GM21528 (cell line): ENCODE measurements around the gene ARGLU1.
"Not testable (repeated sequence)": the region's sequence is repeated elsewhere in the genome, so short reads cannot be mapped to it uniquely, and the experiment has no call there.

ENCODE experiments used
- ATAC-seq: cut with Tn5 transposase; IDR thresholded peaks from one replicate; pipeline ENCODE4 v1.9.1; 2021; ENCODE audit warnings: mild to moderate bottlenecking, moderate library complexity; ENCODE audit not compliant: unreplicated experiment, low FRiP score

Gene ARGLU1, protein sequence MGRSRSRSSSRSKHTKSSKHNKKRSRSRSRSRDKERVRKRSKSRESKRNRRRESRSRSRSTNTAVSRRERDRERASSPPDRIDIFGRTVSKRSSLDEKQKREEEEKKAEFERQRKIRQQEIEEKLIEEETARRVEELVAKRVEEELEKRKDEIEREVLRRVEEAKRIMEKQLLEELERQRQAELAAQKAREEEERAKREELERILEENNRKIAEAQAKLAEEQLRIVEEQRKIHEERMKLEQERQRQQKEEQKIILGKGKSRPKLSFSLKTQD

DNA sequence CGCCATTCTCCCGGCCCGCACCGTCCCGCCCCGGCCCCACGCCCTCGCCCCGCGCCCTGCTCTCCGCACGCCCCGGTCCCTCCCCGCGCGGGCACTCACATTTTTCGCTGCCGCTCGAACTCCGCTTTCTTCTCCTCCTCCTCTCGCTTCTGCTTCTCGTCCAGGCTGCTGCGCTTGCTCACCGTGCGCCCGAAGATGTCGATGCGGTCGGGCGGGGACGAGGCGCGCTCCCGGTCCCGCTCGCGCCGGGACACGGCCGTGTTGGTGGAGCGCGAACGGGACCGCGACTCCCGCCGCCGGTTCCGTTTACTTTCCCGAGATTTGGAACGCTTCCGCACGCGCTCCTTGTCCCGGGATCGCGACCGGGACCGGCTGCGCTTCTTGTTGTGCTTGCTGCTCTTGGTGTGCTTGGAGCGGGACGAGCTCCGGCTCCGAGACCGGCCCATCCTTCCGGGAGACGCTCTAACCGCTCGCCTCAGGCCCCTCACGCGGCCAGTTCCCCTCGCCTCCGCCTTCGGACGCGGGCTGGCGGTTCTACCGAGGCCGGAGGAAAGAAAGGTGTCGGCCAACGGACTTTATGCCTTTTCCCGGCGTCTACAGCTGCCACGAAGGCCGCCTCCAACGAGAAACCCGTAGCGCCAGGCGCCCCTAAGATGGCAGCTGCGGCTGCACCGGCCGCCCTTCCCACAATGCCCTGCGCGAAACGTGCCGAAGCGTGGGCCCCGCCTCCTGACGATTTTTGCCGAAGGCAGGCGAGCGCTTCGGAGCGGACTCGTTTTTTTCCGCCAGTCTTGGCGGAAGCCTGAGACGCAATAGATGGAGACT is at the start of gene ARGLU1:
ARGLU1 (minus strand) TSS at position 664 of the 825 bp plus-strand sequence; CDS start at position 446, 218 bp downstream.
- peak; percentile 80 for ATAC-seq

DNA sequence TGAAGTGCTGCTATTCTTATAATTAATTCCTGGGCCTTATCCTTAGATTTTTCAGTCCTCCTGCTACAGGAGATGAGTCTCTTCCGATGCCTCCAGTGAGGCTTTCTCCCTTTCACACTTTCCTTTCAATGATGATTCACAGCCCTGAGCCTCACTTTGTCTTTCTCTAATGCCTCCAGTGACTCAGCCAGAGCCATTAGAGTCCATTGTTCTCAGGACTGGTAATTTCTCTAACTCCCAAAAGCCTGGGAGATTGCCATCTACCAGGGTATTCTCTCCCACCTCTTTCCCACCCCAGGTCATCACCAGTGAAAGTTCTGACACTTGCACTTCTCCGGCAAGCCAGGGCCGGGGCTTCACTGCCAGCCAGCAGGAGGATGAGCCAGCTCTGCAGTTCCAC is 49.6 kb upstream of the ARGLU1 start:
- no peak for ATAC-seq

DNA sequence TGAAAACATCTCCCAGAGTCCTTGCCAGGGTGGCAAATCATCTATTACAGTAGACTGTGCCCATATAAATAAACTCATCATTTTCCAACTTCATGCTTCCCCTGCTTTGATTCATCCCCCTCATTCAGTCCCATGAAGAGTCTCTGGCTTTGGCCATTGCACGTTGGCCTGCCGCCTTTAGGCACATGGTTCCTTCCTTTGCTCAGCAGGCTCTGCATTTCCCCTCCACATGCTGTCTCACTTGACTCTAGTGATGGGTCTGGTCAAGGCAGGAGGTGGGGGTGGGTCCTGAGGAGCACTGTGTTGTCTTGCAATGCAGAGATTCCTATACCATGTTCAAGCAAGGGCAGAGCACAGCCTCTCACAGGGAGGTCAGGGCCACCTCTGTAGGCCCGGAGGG is 48.8 kb upstream of the ARGLU1 start:
- no peak for ATAC-seq

DNA sequence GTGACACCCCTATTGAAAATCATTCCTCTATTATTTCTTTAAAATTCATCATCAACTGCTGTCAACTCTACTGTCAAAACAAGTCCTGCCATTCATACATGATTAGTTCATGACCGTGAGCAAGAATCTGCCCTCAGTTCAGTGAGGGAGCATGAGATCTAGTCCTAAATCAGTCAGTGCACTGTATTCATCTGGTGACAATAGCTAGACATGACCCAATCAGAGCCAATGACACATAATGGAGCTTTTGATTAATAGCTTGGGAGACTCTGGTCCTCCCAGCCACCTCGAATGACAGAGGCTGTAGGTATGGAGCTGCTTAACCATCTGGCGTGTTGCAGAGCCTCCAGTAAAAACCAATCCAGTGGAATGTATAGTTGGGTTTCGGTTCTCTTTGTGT is 46.9 kb upstream of the ARGLU1 start:
- ATAC-seq, result no peak

DNA sequence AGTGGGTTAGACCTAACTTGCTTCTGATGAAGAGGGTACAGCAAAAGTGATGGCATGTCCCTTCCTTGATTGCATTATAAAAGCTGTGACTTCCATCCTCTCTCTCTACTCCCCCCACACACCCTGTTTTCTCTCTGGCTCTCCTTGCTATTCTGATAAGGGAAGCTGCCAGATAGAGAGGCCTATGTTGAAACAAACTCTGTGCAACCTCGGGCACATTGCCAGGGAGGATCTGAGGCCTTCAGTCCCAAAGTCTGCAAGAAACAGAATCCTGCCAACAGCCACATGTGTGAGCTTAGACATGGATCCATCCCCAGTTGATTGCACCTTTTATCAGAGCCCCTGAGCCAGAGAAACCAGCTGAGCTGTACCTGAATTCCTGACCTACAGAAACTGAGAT is 44.8 kb upstream of the ARGLU1 start:
- no peak for ATAC-seq

DNA sequence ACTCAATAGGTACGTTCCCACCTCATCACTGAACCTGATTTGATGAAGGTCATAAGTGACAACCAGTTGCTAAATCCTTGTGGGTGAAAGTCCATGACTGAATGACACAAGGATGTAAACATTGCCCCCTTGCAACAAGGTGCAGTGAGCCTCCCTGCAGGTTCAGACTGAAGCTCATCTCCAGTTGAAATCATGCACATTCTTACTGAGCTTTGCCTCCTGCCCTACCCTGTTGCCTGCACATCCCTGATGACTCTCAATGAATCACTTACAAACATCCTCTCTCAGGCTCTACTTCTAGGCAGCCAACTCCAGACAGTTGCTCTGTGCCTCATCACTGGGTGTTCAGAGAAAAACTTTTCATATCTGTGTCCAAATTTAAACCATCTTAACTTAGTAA is 42.5 kb upstream of the ARGLU1 start:
- ATAC-seq, result no peak

DNA sequence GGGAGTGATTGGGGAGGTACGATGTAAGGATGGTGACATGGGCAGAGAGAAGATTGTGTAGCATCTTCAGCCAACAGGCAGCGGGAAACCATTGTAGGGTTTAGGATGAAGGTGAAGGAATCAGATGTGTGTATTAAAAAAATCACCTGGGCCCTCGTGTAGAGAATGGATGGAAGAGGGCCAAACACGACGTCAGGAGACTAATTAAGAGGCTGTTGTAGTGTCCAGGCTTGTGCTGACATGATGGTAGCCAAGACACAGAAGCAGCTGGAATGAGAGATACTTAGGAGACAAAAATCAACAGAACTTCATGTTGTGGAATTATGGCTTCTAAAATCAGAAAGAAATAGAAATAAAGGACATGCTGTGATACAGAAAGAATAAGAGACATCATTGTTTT is 41.2 kb upstream of the ARGLU1 start:
- no peak for ATAC-seq

DNA sequence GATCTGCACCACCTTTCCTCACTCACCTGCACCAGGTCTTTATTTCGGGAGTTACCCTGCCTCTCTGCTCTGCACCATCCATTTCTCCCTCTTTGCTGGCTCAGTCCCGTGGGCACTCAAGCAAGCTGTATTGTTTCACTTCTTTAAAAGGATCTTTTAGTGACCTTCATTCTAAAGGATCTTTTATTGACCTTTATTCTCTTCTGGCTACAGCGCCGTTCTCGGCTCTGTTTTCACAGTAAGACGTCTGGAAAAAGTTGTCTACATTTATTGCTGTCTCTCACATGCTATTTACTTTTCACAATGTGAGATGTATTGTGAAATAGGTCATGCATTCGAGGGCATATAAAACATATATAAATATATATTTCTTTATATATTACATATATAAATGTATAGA is 35.6 kb upstream of the ARGLU1 start:
- no peak for ATAC-seq

DNA sequence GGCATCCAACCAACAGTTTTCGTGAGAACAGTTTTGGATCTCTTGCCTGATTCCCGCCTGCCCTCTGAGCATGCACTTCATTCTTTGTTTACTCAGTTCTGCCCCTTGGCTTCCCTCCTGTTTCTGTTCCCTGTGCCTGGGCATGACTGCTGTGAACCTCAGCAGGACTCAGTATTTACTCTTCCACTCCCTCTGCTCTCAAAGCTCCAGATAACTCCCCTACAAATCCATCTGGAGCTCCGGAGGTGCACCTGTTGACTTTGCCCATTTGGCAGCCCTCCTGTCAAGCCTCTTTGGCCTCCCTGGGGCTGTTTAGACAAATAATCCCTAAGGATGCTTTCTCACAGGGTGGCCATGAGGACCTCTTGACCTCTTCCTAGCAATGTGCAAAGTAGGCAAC is 34.2 kb upstream of the ARGLU1 start:
- no peak for ATAC-seq

DNA sequence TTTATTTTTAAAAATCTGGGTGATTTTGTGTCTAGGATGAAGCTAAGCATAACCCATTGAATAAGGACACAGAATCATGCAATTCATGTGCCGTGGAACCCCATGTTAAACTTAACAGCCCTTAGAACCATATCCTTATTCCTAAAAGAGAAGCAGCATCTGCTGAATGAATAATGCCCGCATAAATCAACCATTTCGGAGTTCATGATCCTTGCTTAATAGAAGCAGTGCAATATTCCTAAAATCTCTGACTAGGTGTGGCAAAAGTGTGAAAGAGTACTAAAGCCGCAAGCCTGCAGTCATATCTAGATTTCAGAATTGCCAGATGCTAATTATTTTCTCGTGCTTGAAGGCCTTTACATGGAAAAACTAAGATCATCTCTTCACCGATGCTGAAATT is 33.6 kb upstream of the ARGLU1 start:
- ATAC-seq, result no peak

DNA sequence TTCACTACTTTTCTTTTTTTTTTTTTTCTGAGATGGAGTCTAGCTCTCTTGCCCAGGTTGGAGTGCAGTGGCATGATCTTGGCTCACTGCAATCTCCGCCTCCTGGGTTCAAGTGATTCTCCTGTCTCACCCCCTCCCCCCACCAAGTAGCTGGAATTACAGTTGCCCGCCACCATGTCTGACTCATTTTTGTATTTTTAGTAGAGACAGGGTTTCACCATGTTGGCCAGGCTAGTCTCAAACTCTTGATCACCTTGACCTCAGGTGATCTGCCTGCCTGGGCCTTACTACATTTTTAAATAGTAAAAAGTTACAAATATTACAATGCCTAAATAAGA is 32.8 kb upstream of the ARGLU1 start:
- ATAC-seq, result not testable (repeated sequence)

DNA sequence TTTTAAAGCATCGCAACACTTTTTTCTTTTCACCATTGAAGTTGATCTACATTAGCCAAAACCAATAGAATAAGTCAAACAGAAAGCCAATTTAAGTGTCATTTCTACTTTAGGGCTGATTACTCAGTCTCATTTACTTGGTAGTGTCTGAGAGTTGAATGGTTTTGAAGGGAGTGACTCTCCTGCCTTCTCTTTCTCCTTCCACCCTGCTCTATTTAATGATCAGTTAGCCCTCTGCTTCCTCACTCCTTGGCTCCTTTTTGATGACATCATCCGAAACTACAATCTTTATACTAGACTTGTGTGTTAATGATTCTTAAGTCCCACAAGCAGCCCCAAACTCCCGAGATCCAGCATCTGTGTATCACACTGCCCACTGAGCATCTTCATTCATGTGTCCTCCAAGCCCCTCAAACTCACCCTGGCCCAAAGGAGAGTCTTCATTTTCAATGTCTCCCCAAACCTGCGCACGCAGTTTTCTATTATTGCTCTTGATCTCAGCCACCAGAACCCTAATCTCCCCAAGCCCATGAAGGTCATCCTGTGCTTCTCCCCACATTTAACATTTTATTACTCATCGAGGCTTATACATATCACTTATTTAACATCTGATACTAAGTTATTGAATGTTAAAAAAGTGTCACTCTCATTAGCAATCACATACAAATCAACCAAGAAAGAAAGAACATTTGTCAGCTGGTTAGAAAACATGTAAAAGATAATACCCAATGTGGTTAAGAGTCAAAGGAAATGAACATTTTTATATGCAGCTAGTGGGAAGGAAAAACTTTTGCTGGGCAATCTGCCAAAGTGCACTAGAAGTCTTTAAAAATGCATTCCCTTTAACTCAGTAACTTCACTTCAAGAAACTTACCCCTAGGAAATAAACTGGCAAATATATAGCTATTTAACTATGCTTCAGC is 32.2 kb upstream of the ARGLU1 start:
- ATAC-seq, result no peak

DNA sequence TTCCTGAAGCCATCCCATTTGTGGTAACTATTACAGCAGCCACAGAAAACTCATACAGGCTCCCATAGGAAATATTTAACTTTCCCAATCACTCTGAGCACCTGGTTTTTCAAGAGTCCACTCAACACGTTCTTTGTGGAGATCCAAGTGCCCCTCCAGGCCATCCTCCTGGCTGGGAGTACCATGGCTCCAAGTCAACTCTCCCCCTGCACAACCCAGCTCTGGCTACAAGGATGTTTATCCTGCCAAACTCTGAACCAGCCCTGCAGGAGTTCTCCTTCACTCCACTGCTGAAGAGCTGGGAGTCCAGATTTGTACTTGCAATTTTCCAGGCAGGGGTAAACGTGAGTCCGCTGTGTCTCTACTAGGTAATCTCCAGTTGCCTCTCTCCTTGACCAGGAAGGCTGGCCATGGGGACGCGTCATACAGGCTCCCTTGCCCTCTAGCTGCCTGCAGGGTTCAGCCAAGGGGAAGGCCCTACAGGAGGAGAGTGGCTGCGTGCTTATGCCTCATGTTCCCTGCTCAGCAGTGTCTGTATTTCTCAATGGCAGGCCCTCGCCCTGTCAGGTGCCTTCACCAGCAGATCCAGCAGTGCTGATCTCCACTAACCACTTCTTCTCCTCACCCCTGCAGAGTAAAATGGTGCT is 29.9 kb upstream of the ARGLU1 start:
- no peak for ATAC-seq

DNA sequence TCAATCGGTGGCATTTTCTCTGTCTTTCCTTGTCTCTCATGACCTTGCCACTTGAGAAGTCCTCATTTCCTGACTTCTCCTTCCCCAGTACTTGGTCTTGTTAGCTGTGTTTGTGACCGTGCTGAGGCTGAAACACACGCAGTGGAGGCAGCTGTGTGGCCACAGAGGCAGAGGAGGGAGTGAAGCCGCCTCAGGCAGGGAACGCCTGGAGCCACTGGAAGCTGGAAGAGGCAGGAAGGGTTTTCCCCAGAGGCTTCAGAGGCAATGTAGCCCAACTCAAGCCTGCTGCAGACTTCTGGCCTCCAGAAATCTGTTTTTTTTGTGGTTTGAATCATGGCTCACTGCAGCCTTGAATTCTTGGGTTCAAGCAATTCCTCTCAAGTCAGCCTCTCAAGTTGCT is 29.2 kb upstream of the ARGLU1 start:
- ATAC-seq, result no peak

DNA sequence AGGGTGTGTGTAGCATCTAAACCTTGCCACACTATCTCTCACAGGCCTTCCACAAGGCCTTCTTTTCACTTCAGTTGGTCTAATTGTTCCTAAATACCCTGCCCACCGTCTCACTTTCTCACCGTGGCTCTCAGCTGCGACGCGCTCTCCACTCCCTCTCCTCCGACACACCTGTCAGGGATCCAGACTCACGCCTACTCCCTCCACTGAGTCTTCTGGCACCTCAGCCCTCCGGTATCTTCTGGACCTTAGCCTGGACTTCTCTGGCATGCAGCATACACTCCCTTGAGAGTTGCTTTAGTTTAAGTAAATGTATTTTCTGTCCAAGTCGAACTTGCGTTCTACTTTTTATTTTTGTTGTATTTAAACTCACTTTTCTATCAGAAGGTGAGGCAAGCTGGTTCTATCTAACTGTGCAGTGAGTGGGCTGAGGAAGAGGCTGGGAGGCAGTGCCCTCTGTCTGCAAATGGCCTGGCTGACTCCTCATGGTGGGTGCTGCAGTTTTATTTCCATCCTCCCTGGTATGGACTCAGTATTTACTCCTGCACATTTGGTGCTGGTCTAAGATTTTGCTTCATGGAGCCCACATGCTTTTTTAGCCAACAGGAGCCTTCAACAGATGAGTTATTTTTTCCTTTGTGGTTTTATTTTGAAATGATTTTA is 28.5 kb upstream of the ARGLU1 start:
- no peak for ATAC-seq

DNA sequence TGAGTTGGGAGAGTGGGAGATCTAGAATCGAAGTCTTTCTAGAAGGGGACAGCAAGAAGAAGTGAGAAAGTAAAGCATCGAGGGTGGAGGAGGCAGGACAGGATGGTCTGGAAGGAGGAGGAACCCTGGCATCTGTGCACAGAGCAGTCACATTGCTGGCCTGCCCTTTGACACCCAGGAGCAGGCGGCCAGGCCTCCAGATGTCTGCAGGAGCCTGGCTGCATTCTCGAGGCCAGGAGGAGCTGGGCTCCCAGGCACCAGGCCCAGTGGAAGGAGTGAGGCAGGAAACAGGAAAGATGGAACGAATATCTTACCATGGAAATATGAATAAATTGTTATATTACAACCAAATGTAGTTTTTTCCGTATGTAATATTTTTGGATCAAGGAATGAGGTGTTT is 27.7 kb upstream of the ARGLU1 start:
- ATAC-seq, result no peak

DNA sequence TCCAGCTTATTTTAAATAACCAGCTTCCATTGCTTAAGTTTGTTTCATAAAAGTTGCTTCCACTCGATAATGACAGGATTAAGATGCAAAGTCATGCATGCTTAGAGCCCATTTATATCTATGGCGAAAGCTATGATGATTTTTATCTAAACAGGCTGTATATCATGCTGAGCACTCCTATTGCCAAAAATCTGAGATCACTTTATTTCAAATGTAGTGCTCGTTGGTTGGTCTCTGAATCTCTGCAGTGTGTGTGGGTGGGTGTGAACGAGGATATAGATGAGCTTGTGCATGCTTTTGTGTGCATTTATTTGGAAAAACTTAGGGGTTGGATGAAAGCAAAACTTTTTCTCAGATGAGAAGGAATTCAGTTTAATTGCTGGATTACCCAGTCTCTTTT is 27.0 kb upstream of the ARGLU1 start:
- ATAC-seq, result no peak

DNA sequence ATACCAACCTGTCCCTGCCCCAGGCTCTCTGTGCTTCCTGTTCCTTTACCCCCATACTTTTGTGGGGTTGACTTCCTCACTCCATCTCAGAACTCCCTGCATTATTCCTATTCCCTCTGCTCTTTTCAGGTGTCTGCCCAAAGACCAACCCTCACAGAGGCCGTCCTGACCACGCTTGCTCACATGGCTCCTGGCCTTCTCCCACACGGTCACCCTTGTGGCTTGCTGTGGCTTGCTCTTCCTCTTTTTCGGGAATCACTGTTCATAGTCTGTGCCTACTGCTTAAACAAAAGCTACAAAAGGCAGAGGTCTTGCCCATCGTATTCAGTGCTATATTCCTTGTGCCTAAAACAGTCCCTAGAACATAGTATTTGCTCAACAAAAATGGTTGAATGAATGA is 25.2 kb upstream of the ARGLU1 start:
- ATAC-seq, result no peak

DNA sequence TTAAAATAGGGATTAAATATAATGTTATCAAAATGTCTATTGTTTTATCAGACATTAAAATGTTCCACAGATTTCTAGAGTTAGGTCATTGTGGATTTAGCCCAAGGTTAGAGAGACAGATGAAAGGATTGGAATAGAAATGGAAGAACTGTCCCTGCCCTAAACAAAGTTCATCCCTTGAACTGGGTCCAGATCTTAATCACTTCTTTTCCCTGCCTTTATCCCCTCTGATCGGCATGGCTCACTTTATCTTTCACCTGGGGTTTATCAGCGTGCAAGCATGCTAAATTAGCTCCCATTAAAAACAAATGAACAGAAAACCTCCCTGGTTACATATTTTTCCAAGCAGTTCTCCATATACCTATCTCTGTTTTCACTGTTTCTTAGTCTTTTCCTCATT is 23.4 kb upstream of the ARGLU1 start:
- no peak for ATAC-seq

DNA sequence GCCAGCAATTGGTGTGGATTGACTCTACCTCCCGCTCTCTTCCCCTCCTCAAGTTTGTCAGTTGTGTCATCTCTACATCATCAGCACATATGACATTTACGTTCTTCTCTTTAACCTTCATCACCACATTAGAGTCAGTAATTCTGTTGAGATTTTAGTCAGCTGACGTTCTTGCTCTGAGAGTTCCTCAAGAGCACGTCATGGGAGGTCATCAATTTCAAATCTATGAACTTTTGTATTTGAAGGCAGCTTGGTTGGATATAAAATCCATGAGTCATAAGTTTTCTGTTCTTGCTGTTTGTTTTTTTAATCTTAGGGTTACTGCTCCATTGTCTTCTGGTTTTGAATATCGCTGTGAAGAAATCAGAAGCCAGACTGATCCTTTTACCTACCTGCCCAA is 21.8 kb upstream of the ARGLU1 start:
- ATAC-seq, result no peak
